Astrocyte of the spinal cord (primary cell): Measurements from ENCODE around the gene ATAD3B.
"Not testable (repeated sequence)": the region's sequence is repeated elsewhere in the genome, so short reads cannot be mapped to it uniquely, and the experiment has no call there.

Experiments
- DNase-seq: peaks from one replicate; pipeline ENCODE4 v3.0.0; 2011; ENCODE audit warnings: low read depth, low spot score
- H3K4me3 ChIP-seq: 2 replicates; pipeline ENCODE4 v1.5.1; 2011; ENCODE audit warnings: low read depth, mild to moderate bottlenecking, low read length, moderate library complexity
- in situ Hi-C: cut with HindIII; loops from 2 replicates; pipeline ENCODE4 v1.10.0; 2017; ENCODE audit warnings: low sequenced_read_pairs
- TF ChIP-seq, protein P1 (sequence below): IDR thresholded peaks from 2 replicates; pipeline ENCODE4 v1.5.1; 2012; ENCODE audit warnings: low read depth, mild to moderate bottlenecking, low read length, inconsistent platforms

The ATAD3B gene

DNA sequence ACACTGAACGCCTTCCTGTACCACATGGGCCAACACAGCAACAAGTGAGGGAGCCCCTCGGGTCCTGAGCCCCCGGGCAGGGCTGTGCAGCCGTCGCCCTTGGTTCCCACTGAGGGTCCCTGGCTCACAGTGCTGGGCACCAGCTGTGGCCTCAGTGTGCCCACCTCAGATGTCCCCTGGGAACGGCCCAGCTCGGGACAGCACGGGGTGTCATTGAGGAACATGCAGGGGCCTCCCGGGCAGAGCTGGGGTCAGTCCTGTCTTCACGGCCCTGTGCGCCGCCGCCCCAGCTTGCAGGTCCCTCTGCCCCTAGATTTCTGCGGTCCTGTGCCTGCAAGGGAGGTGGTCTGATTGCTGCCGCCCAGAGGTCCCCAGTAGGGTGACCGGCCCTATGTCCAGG, 17.7 kb downstream of the ATAD3B start:
- H3K4me3 ChIP-seq, result no peak overlapping the region
- TF ChIP-seq, protein P1, sequence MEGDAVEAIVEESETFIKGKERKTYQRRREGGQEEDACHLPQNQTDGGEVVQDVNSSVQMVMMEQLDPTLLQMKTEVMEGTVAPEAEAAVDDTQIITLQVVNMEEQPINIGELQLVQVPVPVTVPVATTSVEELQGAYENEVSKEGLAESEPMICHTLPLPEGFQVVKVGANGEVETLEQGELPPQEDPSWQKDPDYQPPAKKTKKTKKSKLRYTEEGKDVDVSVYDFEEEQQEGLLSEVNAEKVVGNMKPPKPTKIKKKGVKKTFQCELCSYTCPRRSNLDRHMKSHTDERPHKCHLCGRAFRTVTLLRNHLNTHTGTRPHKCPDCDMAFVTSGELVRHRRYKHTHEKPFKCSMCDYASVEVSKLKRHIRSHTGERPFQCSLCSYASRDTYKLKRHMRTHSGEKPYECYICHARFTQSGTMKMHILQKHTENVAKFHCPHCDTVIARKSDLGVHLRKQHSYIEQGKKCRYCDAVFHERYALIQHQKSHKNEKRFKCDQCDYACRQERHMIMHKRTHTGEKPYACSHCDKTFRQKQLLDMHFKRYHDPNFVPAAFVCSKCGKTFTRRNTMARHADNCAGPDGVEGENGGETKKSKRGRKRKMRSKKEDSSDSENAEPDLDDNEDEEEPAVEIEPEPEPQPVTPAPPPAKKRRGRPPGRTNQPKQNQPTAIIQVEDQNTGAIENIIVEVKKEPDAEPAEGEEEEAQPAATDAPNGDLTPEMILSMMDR, result no peak
- in situ Hi-C loops, result no loop called here
- DNase-seq, result no peak

DNA sequence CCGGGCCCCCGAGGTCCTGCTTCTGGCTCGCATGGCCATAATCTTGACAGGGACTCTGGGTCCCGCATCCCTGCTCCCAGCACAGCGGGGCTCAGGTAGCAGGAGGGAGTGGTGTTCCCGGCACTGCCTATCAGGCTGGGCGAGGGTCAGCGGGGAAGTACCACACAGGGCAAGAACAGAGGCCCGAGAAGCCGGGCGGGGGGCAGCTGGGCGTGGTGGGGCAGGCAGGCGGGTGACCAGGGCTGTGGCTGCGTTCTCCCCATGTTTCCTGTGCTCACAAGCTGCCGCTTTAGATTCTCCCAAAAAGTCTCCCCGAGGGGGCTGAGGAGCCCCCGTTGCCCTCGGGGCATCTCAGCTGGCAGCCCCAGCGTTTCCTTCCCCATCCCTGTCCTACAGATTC, 18.3 kb downstream of the ATAD3B start:
- H3K4me3 ChIP-seq, result no peak overlapping the region
- in situ Hi-C loops, result no loop called here
- TF ChIP-seq, protein P1, result no peak

DNA sequence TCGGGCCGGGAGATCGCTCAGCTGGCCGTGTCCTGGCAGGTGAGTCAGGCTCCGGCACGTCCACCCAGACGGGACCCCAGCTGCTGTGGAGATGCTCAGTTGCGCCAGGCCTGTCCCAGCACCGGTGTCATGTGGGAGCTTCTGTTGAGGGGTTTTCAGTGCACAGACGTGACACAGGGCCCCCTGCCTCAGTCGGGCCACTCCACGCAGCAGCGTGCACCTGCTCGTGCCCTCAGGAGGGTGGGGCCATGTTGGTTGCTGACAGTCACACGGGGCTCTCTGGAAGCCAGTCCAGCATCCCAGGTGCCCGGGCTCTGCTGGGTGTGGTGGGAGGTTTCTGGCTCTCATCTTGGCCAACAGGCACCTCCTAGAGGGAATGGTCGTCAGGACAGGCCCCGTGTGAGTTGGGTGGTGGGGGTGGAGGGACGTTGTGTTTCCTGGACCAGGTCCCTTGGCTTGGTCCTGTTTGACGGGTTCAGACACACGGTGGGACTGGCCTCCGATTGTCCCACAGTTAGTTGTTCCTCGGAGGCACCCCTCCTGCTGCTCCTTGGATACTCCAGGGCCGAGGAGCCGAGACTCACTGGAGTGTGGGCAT, 19.2 kb downstream of the ATAD3B start:
- H3K4me3 ChIP-seq, result no peak overlapping the region
- no peak for DNase-seq
- in situ Hi-C loops, result no loop called here
- TF ChIP-seq, protein P1, result no peak

More for the DNA sequence above, 18.3 kb downstream of the ATAD3B start:
- DNase-seq, result no peak

DNA sequence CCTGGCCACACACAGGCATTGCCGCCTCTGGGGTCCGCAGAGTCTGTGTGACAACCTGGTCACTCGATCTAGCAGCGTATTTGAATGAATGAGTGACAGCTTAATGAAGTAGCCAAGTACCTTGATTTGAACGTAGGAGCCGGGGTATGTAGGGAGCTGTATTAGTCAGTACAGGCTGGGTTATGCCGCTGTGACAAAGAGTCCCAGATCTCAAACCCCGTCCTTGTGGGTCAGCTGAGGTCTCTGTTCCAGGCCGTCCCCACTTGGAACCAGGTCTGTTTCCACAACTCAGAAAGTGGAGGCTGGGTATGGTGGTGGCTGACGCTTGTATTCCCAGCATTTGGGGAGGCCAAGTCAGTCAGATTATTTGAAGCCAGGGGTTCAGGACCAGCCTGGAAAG, 20.0 kb downstream of the ATAD3B start:
- in situ Hi-C loops, result no loop called here
- TF ChIP-seq, protein P1, result no peak
- no peak overlapping the region for H3K4me3 ChIP-seq
- no peak for DNase-seq

DNA sequence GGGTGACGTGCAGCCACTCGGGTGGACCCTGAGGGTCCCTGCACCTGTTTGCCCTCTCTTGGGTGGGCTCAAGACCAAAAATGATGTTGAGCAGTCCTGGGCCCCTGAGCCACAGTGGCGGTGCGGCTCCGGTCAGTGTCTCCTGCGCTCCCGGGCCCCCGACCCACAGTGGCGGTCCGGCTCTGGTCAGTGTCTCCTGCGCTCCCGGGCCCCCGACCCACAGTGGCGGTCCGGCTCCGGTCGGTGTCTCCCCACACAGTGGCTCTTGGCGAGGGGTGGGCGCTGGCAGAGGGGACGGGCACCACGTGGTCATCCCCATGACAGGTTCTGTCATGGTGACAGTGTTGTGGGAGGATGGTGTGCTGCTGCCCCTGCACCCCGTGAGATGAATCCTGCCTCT, 22.7 kb downstream of the ATAD3B start:
- DNase-seq, in situ Hi-C loops, H3K4me3 ChIP-seq: not testable (repeated sequence)

DNA sequence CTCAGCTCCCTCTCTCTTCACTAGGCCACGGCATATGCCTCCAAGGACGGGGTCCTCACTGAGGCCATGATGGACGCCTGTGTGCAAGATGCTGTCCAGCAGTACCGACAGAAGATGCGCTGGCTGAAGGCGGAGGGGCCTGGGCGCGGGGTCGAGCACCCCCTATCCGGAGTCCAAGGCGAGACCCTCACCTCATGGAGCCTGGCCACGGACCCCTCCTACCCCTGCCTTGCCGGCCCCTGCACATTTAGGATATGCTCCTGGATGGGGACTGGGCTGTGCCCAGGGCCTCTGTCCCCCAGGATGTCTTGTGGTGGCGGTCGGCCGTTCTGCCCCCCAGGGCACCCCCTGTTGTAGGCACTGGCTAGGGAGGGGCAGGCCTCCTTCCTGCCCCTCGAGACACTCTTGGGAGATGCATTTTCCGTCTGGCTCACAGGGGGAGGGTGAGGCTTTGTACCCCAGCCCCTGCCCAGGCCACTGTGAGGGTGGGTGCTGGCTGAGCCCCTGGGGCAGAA, 24.0 kb downstream of the ATAD3B start:
- H3K4me3 ChIP-seq, DNase-seq, in situ Hi-C loops: not testable (repeated sequence)

DNA sequence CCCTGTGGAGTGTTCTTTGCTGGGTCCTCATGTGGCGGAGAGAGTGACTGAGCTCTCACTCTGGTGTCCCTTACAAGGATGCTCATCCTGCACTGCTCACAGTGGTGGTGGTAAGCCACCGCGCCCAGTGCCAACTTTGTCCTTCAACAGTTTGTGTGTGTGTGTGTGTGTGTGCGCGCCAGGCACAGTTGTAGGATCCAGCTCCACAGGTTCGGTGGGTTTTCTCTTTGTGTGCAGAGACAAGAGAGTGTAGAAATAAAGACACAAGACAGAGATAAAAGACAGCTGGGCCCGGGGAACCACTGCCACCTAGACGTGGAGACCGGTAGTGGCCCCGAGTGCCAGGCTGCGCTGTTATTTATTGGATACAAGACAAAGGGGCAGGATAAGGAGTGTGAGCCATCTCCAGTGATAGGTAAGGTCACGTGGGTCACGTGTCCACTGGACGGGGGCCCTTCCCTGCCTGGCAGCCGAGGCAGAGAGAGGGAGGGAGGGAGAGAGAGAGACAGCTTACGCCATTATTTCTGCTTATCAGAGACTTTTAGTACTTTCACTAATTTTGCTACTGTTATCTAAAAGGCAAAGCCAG, 33.3 kb downstream of the ATAD3B start:
- TF ChIP-seq, protein P1, result peak; percentile 60
- peak; percentile 40 for DNase-seq
- in situ Hi-C loops, H3K4me3 ChIP-seq: not testable (repeated sequence)

DNA sequence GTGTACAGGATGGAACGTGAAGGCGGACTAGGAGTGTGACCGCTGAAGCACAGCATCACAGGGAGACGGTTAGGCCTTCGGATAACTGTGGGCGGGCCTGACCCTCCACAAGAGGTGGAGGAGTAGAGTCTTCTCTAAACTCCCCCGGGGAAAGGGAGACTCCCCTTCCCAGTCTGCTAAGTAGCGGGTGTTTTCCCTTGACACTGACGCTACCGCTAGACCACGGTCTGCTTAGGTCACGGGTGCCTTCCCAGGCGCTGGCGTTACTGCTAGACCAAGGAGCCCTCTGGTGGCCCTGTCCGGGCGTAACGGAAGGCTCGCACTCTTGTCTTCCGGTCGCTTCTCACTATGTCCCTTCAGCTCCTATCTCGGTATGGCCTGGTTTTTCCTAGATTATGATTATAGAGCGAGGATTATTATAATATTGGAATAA, 33.8 kb downstream of the ATAD3B start:
- in situ Hi-C loops, H3K4me3 ChIP-seq, DNase-seq: not testable (repeated sequence)

DNA sequence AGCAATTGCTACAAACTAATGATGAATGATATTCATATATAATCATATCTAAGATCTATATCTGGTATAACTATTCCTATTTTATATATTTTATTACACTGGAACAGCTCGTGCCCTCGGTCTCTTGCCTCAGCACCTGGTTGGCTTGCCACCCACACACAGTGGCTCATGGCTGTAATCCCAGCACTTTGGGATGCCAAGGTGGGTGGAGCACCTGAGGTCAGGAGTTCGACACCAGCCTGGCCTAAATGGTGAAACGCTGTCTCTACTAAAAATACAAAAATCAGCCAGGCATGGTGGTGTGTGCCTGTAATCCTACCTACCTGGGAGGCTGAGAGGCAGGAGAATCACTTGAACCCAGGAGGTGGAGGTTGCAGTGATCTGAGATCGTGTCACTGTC, 34.2 kb downstream of the ATAD3B start:
- DNase-seq, H3K4me3 ChIP-seq, in situ Hi-C loops: not testable (repeated sequence)
